Activated CD4-positive, alpha-beta T cell treated with anti-CD3 and anti-CD28 coated beads, Interleukin-2, amount 10 ng/mL, durations not matched to agents 24 days and 14 days (primary cell): Measurements from ENCODE around the gene GABRG3. TPM values are rescaled to one million over a fixed set of nuclear protein-coding genes. Genes with fewer than 3 reads are reported as not detected.
A peak's percentile ranks its signal among the peaks of the same experiment; 100 is the strongest.

Source experiments
- DNase-seq: peaks from one replicate; pipeline ENCODE4 v3.0.0; 2022
- H3K27ac Mint-ChIP-seq: one replicate; pipeline ENCODE4 v1.8.0; 2022; ENCODE audit warnings: mild to moderate bottlenecking, mixed read lengths
- H3K27me3 Mint-ChIP-seq: one replicate; pipeline ENCODE4 v1.8.0; 2022; ENCODE audit warnings: mixed read lengths
- H3K36me3 Mint-ChIP-seq: one replicate; pipeline ENCODE4 v1.8.0; 2022; ENCODE audit warnings: low read depth, mild to moderate bottlenecking, mixed read lengths
- H3K4me1 Mint-ChIP-seq: one replicate; pipeline ENCODE4 v1.8.0; 2021; ENCODE audit warnings: mixed read lengths
- H3K4me3 Mint-ChIP-seq: one replicate; pipeline ENCODE4 v1.8.0; 2022; ENCODE audit warnings: mild to moderate bottlenecking, moderate library complexity, mixed read lengths
- H3K9me3 Mint-ChIP-seq: one replicate; pipeline ENCODE4 v1.8.0; 2021; ENCODE audit warnings: mixed read lengths
- intact Hi-C: fragments of 100-400 bp; cut with micrococcal nuclease; formaldehyde crosslinking; loops from one replicate; pipeline ENCODE4 v1.15.1; 2023
- total RNA-seq: library from RNA; stranded (reverse); gene quantifications from 2 replicates; pipeline ENCODE4 v1.2.3, GENCODE V29; 2022

The GABRG3 gene
- total RNA-seq, 1 donor from 2014 or later, result not detected

GRCh38 chr15:27218426-27218825, 247.4 kb downstream of the GABRG3 start:
- Mint-ChIP-seq H3K4me3 (no peak overlapping the region), H3K36me3 (no peaks in the 10 kb centered on the region), H3K27ac (no peak overlapping the region), H3K9me3 (peaks cover 4% of the 10 kb centered on the region), H3K27me3 (no peaks in the 10 kb centered on the region), H3K4me1 (no peaks in the 10 kb centered on the region)
- no peak for DNase-seq
- intact Hi-C loops, result no loop called here

DNA sequence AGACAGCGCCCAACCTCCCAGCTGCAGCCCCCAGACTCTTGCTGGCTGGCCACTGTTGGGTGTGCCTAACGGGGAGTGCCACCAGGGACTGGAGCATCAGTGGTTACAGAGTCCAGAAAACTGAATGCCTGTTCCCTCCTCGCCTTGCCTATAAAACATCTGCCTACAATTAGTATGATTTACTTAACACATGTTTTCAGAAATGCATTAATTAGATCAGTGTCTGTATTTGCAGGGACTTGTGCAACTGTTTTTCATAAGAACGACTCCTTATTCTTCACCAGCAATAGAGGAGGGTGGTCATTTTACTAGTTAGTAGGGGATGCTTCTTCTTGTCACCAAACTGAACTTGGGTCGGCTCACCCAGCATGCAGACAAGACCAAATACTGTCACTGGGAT, 248.7 kb downstream of the GABRG3 start:
- Mint-ChIP-seq H3K27ac (no peak overlapping the region), H3K4me3 (no peak overlapping the region), H3K9me3 (peaks cover 3% of the 10 kb centered on the region), H3K36me3 (no peaks in the 10 kb centered on the region), H3K4me1 (no peaks in the 10 kb centered on the region), H3K27me3 (no peaks in the 10 kb centered on the region)
- no peak for DNase-seq
- intact Hi-C loops, result no loop called here

DNA sequence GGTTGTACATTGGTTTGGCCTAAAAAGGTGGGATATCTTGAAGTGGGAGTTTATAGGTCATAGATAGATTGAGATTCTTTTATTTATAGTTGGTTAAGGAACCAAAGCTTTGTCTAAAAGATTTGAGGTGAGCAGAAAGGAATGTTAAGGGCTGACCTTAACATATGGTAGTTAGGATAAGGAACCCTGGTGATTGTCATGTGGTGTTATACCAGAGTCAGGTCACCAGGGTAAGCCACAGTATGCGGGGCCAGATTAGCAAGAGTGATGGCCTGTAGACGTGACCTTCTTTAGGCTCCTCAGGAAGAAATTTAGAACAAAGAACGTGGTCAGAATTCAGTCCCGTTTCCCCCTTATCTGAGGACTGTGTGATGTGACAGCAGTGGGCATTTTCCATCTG, 249.2 kb downstream of the GABRG3 start:
- H3K4me1 Mint-ChIP-seq, result no peaks in the 10 kb centered on the region
- no peaks in the 10 kb centered on the region for H3K27me3 Mint-ChIP-seq
- no peak for DNase-seq
- intact Hi-C loops, result no loop called here
- H3K27ac Mint-ChIP-seq, result no peak overlapping the region
- H3K36me3 Mint-ChIP-seq, result no peaks in the 10 kb centered on the region
- H3K4me3 Mint-ChIP-seq, result no peak overlapping the region
- peaks cover 3% of the 10 kb centered on the region for H3K9me3 Mint-ChIP-seq

DNA sequence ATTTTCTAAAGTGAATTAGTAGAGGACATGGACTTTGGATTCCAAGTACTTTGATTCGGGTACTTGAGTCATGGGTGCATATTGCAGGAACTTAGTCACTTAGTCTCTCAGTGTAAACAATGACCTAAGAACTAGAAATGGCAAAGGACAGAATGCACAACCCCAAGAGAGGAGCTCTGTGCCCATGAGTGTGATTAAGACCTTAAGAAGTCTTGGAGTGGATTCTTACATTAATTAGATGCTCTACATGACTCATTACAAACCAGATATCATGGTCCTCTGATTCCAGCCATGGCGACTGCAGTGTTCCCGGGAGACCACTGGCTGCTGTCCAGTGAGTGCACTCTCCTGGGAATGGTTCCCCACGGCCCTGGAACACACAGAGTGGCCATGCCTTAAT, 251.5 kb downstream of the GABRG3 start:
- Mint-ChIP-seq H3K4me3 (no peak overlapping the region), H3K36me3 (no peaks in the 10 kb centered on the region), H3K27me3 (no peaks in the 10 kb centered on the region), H3K4me1 (no peaks in the 10 kb centered on the region), H3K9me3 (peaks cover 3% of the 10 kb centered on the region), H3K27ac (no peak overlapping the region)
- DNase-seq, result no peak
- intact Hi-C loops, result no loop called here

DNA sequence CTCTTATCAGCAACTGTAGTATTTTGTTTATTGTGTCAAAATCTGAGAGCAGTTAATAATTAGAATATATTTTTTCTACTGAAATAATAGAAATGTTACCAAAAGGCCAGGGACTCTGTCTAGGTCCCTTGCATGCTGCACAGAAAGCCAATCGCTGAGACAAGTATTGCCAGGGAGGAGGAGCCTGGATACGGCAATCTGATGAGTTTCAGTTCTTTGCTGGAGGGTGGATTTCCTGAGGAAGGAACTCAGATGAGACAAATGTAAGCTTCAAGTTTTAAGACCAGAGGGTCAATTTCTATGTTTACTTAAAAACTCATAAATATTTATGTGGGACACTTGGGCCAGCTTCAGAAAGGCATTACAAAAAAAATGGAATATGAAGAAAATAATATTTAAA, 252.2 kb downstream of the GABRG3 start:
- no peak for DNase-seq
- Mint-ChIP-seq H3K36me3 (no peaks in the 10 kb centered on the region), H3K27ac (no peak overlapping the region), H3K9me3 (peaks cover 5% of the 10 kb centered on the region), H3K4me1 (no peaks in the 10 kb centered on the region), H3K4me3 (no peak overlapping the region), H3K27me3 (no peaks in the 10 kb centered on the region)
- intact Hi-C loops, result no loop called here

DNA sequence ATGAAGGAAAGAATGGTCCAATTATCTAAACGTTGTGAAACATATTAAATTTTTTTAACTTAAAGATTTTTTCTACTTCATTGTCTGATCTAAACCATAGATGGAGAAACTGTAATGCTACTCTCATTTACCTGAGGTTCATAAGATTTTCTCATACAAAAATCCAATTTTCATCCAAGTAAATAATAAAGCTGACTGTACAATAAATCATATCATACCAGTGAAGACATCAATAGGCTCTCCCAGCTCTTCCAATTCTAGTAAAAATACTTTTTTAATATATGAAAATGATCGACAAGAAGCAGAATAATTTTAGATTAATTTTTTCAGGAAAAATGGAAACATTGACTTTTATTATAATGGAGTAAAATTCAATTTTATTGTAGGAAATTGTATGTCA, 260.8 kb downstream of the GABRG3 start:
- peaks cover 8% of the 10 kb centered on the region for H3K9me3 Mint-ChIP-seq
- H3K4me1 Mint-ChIP-seq, result no peaks in the 10 kb centered on the region
- H3K36me3 Mint-ChIP-seq, result no peaks in the 10 kb centered on the region

DNA sequence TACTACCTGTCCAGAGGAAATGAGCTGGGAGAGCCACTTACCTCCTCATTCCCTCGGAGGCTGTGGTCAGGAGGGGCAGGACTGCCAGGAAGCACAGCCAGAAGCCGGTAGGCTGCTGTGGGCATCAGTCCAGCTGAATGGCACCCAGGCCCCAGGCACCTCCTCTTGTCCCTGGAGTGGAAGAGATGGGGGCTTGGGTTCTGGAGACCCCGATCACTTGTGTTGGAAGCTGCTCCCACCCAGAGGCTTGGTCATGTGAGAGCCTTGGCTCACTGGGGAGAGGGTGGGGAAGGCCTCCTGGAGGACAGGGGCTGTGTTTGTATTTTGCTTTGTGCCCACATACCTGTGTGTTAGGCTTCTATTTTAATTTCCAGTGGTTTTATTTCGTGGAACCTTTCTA, 261.9 kb downstream of the GABRG3 start:
- intact Hi-C loops, result no loop called here
- Mint-ChIP-seq H3K4me3 (no peak overlapping the region), H3K27ac (no peak overlapping the region), H3K27me3 (no peaks in the 10 kb centered on the region), H3K4me1 (no peaks in the 10 kb centered on the region), H3K9me3 (peaks cover 8% of the 10 kb centered on the region), H3K36me3 (no peaks in the 10 kb centered on the region)
- no peak for DNase-seq

More for the DNA sequence above, 260.8 kb downstream of the GABRG3 start:
- no peak for DNase-seq
- Mint-ChIP-seq H3K27ac (no peak overlapping the region), H3K27me3 (no peaks in the 10 kb centered on the region), H3K4me3 (no peak overlapping the region)
- intact Hi-C loops, result no loop called here

DNA sequence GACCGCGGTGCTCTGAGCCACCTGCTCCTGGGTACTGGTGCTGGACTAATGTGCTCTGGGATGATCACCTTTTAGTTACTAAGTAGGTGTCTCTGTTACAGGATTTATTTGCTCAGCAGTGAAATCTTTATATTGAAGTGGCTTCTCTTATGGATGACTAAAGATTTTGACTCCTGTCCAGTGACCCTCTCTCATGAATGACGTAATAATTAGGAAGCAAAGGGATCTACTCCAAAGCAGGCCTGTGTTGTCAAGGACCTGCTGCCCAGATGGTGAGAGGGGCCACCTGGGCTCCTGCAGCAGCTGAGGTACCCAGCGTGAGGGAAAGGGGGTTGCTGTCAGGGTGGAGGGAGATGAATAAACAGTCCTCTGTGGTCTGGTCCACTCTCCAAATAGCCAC, 263.6 kb downstream of the GABRG3 start:
- no peaks in the 10 kb centered on the region for H3K9me3 Mint-ChIP-seq
- DNase-seq, result no peak
- no peaks in the 10 kb centered on the region for H3K27me3 Mint-ChIP-seq
- H3K4me3 Mint-ChIP-seq, result no peak overlapping the region
- intact Hi-C loops, result no loop called here
- no peaks in the 10 kb centered on the region for H3K36me3 Mint-ChIP-seq
- no peak overlapping the region for H3K27ac Mint-ChIP-seq
- H3K4me1 Mint-ChIP-seq, result no peaks in the 10 kb centered on the region

DNA sequence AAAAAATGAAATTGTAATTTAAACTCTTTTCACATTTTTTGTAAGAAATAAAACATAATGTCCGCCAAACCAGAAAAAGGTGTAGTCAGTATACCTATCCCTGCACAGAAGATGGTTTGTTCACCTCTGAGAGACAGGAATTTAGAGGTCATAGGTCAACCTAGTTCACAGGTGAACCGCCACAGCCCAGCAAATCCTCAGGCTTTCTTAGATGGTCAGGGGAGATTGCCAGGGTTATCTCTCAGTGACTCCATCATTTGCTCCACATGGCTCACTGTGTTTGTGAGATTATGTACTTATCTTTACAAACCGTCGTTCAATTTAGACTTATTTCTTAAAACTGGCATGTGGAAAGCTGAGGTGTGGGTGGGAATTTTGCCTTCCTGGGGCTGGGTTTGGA, 264.2 kb downstream of the GABRG3 start:
- intact Hi-C loops, result no loop called here
- no peaks in the 10 kb centered on the region for H3K27me3 Mint-ChIP-seq
- no peaks in the 10 kb centered on the region for H3K36me3 Mint-ChIP-seq
- no peak overlapping the region for H3K4me3 Mint-ChIP-seq
- DNase-seq, result no peak
- no peak overlapping the region for H3K27ac Mint-ChIP-seq
- H3K4me1 Mint-ChIP-seq, result no peaks in the 10 kb centered on the region
- H3K9me3 Mint-ChIP-seq, result no peaks in the 10 kb centered on the region

DNA sequence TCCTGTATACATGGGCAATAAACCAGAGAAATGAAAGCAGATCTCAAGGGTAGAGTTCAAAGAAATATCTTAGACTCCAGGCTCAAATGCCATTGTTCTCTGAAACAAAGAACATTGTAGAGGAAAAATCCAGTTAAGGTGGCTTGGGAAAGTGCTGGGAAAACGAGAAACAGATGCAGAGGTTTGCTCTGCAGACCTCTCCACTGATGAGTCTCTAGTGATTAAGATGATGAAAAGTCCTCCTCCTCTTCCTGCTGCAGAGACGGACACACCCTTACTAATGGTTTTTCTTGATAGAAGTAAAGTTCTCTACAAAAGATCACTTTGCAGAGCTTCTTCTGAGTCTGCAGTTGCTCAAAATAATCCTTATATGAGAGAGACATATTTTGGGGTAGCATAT, 264.7 kb downstream of the GABRG3 start:
- Mint-ChIP-seq H3K4me3 (no peak overlapping the region), H3K4me1 (no peaks in the 10 kb centered on the region), H3K27ac (no peak overlapping the region), H3K27me3 (no peaks in the 10 kb centered on the region), H3K9me3 (no peaks in the 10 kb centered on the region), H3K36me3 (no peaks in the 10 kb centered on the region)
- no peak for DNase-seq
- intact Hi-C loops, result no loop called here

DNA sequence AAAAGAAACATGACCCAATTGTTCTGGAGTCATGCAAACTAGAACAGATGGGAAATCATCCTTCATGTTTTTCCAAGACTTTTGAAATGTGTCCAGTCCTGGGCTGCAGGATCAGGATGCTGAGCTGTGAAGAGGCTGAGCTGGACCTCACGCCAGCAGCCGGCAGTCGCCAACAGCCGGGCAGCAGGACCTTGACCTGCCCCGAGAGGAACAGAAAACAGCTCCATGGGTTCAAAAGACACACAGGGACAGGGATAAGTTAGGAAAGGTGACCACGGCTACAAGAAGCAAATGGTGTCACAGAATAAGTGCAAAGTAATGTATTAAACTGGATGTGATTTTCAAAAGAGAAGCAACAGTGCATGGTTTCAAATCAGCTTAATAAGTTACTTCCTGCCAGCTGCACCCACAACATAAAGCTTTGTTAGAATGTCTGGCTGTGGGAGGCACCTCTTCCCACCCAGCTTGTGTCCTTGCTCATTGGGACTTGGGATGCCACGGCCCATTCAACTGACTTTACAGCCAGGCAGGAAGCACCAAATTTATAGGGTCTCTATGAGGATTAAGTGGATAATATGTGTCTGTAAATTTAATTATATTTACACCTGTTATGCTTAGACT, 266.4 kb downstream of the GABRG3 start:
- Mint-ChIP-seq H3K4me3 (no peak overlapping the region), H3K27ac (no peak overlapping the region), H3K36me3 (no peaks in the 10 kb centered on the region), H3K9me3 (no peaks in the 10 kb centered on the region), H3K27me3 (no peaks in the 10 kb centered on the region), H3K4me1 (no peaks in the 10 kb centered on the region)
- intact Hi-C loops, result no loop called here
- DNase-seq, result no peak

- no peaks in the 10 kb centered on the region for H3K4me1 Mint-ChIP-seq
- no peaks in the 10 kb centered on the region for H3K36me3 Mint-ChIP-seq
- H3K4me3 Mint-ChIP-seq, result no peak overlapping the region
- no peak for DNase-seq
- H3K27me3 Mint-ChIP-seq, result no peaks in the 10 kb centered on the region
- intact Hi-C loops, result no loop called here
- H3K27ac Mint-ChIP-seq, result no peak overlapping the region
- H3K9me3 Mint-ChIP-seq, result no peaks in the 10 kb centered on the region
Observed at GRCh38 chr15:27238209-27238608, 267.2 kb downstream of the GABRG3 start.

- Mint-ChIP-seq H3K9me3 (no peaks in the 10 kb centered on the region), H3K36me3 (no peaks in the 10 kb centered on the region), H3K4me1 (no peaks in the 10 kb centered on the region), H3K4me3 (no peak overlapping the region), H3K27ac (no peak overlapping the region), H3K27me3 (no peaks in the 10 kb centered on the region)
- DNase-seq, result no peak
- intact Hi-C loops, result no loop called here
Observed at GRCh38 chr15:27238707-27239423, 267.9 kb downstream of the GABRG3 start.

DNA sequence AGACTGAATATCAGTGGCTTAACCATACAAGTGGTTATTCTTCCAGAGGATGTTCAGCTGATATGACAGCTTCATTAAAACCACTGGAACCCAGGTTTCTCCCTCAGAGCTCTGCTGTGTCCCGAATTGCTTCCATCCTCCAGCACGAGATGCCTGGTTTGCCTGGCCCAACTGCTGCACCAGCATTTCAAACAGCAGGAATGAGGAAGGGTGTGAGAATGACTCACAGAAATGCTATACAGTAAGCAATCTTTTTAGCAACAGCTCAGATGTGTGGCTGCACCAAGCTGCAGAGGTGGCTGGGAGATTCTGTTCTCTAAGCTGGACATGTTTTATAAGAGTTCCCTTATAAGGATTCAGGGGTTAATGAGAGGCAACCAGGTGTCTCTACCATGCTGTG, 271.0 kb downstream of the GABRG3 start:
- no peak overlapping the region for H3K27ac Mint-ChIP-seq
- intact Hi-C loops, result no loop called here
- DNase-seq, result no peak
- H3K4me1 Mint-ChIP-seq, result no peaks in the 10 kb centered on the region
- H3K9me3 Mint-ChIP-seq, result no peaks in the 10 kb centered on the region
- no peaks in the 10 kb centered on the region for H3K27me3 Mint-ChIP-seq
- no peak overlapping the region for H3K4me3 Mint-ChIP-seq
- H3K36me3 Mint-ChIP-seq, result no peaks in the 10 kb centered on the region

- H3K27me3 Mint-ChIP-seq, result no peaks in the 10 kb centered on the region
- intact Hi-C loops, result no loop called here
- H3K4me1 Mint-ChIP-seq, result no peaks in the 10 kb centered on the region
Observed at GRCh38 chr15:27244047-27244446, 273.1 kb downstream of the GABRG3 start.

More at GRCh38 chr15:27244047-27244446, 273.1 kb downstream of the GABRG3 start:
- no peaks in the 10 kb centered on the region for H3K36me3 Mint-ChIP-seq
- H3K9me3 Mint-ChIP-seq, result no peaks in the 10 kb centered on the region
- no peak overlapping the region for H3K27ac Mint-ChIP-seq
- DNase-seq, result peak; percentile 25
- no peak overlapping the region for H3K4me3 Mint-ChIP-seq
